HG03159 (cell line): Measurements from ENCODE around the gene CLEC16A.

ENCODE experiments used
- ATAC-seq: cut with Tn5 transposase; IDR thresholded peaks from one replicate; pipeline ENCODE4 v1.9.1; 2021; ENCODE audit warnings: mild to moderate bottlenecking, moderate library complexity; ENCODE audit not compliant: unreplicated experiment

Gene CLEC16A

DNA sequence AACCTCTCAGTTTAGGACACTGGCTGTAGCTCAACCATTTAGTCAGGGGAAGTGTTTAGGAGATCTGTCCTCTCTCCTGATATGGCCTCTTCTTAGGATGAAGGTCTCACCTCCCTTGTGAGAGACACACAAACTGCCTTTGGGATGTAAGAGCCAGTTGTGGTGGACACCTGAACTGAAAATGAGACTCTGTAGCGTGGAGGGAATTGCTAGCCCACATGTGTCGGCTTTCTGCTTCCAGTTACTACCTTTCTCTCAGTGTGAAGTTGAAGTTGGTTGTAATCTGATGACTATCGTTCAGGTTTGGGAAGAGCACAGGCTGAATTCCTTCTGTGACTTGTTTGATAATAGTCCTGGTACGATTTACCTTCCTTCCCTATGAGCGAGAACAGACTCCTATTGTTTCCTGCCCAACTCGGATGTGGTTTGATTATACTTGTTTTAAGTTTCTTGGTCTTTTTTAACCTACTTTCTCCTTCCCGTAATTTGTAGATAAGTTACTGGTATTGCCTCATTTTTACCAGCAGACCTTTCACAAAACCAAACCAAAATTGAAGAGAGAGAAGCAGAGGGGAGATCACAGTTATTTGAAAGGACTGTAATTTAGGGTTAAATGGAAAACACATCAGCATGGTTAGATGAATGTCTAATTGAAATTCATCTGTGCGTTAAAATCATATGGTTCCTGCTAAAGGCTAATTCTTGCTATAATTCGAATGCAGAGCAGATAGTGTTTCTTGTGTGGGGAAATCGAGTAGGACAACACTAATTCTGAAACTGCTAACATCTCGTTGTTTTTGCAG lies 43.2 kb downstream of the CLEC16A start:
- ATAC-seq: no peak

DNA sequence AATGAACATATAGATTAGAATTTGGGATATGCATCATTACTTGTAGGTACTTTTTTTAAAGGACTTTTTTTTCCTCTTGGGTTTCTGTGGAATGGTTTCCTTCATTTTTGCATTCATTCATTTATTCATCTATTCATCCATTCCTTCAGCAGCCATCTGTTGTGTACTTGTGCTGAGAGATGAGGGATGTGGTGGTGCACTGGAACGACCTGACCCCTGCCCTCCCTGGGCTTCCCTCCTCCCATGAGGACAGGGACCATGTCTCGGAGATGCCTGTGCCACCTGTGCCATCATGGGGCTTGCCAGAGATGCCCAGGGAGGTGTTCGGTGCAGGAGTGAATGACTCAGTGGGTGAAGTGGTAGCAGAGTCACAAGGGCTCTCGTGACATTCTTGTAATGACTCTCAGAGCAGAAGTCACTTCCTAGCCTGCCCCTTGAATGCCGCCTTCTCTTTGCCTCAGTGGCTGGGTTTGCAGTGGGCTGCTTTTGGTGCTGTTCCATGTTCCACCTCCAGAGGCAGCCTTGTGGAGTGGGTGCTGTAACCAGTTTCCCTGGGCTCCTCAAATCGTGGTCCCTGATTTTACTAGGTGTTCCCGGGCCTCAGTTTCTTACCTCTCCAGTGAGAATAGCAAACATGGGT lies 43.9 kb downstream of the CLEC16A start:
- no peak for ATAC-seq

DNA sequence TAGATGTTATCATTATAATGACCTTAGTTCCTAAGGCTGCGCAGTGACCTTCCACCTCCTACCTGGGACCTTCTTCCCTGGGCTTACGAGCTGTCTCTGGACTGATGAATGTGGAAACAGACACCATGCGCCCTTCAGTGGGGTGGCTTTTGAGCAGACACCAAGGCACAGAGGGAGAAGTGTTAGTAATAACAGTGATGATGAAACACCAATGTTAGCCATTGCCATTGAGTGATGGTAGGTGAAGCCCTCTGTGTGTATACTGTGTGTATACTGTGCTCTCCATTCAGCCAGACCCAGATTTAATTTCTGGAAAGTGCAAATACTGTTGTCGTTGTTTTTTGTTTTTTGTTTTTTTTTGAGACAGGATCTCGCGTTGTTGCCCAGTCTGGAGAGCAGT lies 44.5 kb downstream of the CLEC16A start:
- no peak for ATAC-seq

DNA sequence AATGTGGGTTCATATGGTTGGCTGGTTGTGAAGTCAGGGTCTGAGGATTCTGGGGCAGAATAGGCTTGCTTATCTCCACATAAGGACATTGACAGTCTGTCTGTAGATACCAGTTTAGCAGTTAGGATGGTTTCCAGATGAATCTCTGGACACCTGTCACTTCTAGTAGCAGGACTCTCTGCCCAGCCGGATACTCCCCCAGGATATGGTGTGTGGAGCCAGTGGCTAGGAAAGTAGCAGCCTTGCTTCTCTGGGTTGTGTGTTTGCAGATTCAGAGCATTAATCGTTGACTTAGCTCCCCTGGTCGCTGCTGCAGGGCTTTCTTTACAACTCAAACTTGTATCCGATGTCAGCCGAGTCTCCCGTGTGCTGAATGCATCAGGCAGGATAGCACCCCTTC lies 45.2 kb downstream of the CLEC16A start:
- no peak for ATAC-seq

DNA sequence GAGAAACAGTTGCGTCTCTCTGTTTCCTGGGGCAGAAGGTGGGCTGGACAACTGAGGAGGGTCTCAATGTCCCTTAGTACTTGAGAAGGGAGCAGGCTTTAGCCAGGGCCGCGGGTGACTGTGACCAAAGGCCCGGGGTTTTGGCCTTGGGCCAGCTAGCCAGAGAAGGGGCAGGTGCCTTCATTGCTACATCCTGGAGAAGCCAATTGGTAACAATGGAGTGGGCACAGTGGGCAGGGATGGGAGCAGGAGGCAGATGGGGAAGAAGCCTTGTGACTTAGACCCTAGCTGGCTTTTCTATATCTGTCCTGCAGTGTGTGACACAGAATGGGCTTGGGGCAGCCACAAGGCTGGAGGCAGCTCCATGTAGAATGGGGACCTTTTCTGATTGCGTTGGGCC lies 46.0 kb downstream of the CLEC16A start:
- no peak for ATAC-seq

DNA sequence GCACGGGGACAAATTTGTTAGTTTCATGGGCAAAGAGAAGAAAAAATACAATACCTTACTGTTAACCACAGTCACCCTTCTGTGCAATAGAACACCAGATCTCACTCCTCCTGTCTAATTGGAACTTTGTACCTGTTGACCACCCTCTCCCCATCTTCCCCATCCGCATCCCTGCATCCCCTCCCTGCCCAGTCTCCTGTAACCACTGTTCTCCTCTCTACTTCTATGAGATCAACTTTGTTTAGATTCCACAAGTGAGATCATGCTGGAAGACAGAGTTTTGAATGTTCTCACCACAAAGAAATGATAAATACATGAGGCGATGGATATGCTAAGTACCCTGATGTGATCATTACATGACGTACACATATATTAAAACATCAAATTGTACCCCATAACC lies 47.7 kb downstream of the CLEC16A start:
- no peak for ATAC-seq

DNA sequence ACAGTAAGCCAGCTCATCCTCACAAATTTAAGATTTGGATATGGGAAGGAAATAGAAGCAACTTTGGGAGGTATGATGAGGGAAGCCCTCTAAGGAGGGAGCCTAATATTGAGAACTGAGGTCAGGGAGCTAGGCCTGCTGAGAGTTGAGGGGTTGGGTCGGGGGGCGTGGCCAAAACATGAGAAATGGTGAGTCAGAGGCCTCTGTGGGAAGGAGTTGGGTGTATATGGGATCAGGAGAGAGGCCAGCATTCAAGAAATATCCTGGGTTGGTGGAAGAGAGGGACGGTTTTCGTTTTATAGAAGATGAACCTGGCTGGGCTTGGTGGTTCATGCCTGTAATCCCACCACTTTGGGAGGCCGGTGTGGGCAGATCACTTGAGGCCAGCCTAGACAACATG lies 48.4 kb downstream of the CLEC16A start:
- ATAC-seq: no peak

DNA sequence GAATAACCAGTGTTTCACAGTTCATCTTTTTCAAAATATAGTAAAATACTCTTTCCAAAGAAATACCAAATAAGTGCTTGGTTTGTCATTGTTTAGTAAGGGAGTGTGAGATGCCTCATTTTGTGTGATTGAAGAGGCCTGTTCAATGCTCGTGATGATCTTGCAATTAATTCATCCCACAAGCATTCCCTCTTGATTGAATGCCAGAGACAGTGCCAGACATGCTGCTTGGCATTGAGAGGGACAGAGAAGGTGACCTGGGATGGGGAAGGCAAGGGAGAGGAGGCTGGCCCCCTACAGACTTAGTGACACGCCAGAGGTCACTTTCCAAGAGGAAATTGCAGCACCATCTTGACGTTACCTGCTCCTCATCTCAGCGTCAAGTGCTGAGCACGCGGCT lies 49.3 kb downstream of the CLEC16A start:
- ATAC-seq: no peak

DNA sequence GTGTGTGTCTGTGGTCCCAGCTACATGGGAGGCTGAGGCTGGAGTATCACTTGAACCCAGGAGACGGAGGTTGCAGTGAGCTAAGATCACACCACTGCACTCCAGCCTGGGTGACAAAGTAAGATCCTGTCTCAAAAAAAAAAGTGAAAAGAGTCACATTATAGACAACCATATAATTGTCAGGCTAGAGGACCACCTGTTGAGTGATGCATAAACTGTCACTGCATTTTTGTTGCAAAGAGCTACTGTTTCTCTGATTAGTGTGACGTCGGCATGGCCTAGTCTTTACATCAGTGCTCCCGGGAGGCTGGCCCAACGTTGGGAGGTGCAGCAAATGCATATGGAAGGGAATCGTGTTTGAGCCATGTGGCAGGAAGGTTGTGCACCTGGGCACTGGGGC lies 50.2 kb downstream of the CLEC16A start:
- no peak for ATAC-seq

DNA sequence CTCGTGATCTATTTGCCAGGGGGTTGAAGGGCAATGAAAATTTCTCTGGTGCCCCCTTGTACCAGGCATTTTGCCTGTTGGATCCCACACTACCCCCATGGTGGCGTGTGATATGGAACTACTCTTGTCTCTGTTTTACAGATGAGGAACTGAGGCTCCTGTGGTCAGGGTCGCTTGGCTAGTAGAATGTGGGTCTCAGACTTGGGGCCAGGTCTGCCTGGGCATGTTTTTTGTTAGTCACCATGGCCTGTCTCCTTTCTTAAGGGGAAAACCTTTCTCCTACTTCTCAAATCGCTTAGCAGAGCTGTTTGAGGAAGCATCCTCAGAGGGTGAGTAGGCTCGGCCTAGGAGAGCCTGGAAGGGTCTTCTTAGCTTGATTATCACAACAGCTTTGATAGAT lies 51.2 kb downstream of the CLEC16A start:
- no peak for ATAC-seq

DNA sequence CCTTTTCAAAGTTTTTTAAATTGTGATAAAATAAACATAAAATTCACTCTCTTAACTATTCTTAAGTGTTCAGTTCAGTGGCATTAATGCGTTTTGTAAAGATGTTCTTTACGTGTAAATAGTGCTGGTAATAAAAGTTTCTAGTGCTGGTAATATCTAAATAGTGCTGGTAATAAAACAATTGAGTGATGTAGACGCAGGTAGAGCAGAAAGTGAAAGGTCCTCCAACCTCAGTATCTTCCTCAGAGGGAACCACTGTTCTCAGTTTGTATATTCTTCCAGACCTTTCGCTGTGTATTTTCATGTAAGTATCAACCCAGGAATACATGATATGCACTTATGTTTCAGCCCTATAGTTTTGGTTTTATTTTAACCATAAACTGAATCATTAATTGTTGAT lies 53.1 kb downstream of the CLEC16A start:
- ATAC-seq: no peak

DNA sequence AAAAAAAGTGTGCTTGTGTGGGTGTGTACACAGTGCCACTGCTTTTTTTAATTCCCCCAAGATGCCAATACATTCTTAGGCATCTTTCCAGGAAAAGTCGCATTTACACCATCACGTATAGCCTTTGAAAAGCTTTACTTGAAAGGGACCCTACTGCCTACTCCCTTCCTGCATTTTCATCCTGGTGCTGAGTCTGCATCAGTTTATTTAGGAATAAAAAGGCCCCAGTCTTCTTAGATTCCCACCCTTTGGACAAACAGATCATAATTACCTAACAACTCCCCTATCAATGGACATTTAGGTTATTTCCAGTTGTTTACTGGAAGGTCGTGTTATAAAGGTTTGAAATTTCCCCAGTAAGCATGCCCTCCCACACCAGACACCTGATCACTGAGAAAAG lies 54.9 kb downstream of the CLEC16A start:
- no peak for ATAC-seq

DNA sequence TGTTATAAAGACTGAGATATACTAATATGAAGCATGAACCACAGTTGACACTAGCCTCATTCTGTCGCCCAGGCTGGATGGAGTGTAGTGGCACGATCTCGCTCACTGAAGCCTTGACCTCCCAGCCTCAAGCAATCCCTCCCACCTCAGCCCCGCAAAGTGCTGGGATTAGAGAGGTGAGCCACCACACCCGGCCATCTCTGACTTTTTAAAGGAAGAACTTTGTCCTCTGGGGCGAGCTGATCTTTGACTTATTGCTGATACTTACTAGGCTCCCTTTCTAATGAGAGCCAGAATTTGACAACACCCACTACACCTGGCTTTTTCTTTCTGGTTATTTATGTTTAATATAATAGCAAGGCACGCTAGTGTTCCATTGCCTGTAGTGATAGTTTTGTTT lies 57.2 kb downstream of the CLEC16A start:
- no peak for ATAC-seq

DNA sequence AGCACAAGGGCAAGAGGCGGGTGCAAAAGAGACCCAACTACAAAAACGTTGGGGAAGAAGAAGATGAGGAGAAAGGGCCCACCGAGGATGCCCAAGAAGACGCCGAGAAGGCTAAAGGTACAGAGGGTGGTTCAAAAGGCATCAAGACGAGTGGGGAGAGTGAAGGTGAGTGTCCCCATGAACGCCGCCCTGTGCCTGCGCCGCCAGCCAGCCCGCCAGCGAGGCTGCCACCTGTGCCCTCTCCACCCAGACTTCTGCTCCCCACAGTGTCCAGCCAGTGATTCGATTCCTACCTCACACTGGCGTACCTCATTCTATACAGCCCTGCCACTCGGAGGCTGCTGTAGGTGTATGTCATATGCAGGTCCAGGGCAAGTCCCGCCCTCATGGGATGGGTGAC lies 58.8 kb downstream of the CLEC16A start:
- no peak for ATAC-seq

DNA sequence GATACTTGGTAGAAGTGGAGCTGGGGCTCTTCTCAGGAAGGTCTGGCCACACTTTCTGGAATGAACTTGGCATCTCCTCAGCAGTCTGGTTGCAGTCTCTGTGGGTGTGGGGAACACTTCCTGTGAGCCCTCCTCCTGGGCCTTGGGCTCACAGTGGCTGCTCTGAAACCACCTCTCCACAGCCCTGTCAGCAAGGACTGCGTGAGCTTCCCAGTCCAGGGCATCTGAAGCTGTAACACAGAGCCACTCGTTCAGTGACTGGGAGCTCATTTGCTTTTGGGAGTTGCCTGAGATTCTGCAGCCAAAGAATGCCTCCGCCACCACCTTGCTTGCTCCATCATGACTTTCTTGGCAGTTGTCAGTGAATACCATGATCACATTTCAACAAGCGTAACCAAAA lies 60.0 kb downstream of the CLEC16A start:
- ATAC-seq: no peak

DNA sequence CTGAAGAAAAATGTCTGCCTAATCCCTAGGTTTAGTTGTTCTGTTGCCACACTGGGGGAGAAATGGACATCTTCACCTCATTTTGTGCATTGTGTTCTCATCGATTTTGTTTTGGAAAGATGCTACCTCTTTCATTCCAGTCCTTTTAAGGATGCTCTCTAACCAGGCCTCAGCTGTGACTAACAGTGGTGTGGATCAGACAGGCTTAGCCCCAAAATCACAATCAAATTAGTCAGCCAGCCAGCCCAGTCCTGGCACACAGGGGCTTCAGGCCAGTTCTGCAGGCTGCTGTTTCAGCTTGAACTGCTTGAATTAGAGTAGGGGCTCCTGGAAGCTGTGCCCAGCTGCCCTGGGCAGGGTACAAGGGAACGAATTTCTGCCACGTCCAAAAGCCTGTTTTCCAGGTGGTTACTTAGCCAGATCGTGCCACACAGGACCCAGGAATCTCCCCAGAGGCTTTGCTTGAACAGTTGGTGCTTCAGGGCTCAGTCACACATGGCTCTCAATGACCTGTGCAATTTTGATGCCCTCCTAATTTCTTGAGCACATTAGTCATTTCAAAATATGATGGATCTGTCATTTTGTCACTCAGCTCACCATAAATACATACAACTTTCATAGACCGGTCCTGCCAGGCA lies 60.7 kb downstream of the CLEC16A start:
- ATAC-seq: no peak

DNA sequence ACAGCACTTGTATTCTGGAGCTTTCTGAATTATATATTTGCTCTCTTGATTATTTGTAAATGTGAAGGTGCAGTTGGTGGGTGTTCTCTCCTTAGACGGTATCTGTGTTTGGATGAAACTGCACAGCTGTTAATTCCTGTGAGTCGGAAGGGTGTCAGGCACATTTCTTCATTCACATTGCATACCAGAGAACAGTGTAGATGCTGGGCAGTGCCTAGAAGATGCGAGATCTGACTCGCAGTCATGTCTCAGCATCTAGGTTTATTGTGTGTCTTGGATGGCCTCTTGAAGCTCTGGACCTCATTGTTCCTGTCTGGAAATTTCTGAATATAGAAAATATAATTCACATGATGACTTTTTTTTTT lies 61.2 kb downstream of the CLEC16A start:
- no peak for ATAC-seq

DNA sequence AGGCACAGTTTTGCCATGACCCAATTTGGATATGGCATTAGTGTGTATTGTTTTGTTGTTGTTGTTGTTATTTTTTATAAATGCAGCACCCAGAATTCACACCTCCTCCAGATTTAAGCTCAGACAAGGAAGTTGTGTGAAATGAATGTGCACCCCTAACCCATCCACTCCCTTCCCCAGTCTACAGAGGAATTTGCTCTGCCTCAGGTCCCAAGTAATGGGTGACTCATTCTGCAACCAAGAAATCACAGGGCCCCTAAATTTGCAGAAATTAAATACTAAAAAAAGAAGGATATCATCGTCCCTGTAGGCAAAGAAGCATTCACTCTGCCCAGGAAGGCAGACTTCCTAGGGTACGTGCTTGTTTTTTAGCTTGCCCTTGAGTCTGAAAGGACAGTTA lies 62.3 kb downstream of the CLEC16A start:
- no peak for ATAC-seq

DNA sequence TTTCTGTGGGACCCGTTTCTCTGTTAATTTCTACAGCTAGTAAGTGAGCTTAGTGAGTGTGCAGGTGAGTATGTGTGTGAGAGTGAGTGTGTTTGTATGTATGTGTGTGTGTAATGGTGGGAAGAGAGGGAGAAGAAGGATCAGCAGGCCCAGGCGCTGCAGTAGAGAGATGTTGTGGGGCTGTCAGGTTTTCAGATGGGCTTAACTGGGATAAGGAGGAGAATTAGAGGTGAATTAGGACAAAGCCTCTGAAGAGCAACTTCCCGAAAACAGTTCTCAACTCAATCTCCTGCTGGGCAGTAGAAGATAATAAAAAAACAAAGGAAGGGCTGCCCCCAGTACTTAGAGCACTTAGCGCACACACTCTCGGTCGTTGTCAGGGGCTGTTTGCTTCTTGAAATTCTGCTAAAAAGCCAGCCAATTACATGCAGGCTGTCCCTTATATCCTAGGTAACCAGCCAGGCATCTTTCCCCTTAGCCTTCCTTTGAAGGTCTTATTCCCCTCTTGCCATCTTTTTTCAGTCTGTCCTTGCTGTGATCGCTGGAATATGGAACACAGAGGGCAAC lies 63.4 kb downstream of the CLEC16A start:
- no peak for ATAC-seq

DNA sequence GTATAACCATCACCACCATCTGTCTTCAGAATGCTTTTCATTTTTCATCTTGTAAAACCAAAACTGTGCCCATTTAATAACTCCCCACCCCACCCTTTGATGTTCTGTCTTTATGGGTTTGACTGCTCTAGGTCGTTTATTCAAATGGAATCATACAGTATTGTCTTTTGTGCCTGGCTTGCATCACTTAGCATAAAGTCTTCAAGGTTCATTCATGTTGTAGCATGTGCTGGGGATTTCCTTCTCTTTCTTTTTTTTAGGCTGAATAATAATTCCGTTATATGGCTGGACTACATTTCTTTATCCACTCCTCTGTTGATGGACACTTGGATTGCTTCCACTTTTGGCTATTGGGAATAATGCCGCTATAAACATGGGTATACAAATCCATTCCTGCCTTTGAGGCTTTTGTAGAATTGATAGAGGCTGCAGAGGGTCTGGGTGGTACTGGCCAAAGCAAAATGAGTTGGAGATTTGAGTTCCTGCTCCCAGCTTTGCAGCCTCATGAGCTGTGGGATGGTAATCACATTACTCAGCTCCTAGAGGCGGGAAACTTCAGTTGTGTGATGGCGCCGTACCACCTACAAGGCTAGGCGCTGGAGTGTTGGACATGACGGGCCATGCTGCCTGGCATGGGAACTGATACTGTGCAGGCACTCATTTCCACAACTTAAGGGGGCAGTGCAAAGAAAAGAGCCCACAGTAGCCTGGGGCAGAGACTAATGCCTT lies 64.8 kb downstream of the CLEC16A start:
- ATAC-seq: no peak

DNA sequence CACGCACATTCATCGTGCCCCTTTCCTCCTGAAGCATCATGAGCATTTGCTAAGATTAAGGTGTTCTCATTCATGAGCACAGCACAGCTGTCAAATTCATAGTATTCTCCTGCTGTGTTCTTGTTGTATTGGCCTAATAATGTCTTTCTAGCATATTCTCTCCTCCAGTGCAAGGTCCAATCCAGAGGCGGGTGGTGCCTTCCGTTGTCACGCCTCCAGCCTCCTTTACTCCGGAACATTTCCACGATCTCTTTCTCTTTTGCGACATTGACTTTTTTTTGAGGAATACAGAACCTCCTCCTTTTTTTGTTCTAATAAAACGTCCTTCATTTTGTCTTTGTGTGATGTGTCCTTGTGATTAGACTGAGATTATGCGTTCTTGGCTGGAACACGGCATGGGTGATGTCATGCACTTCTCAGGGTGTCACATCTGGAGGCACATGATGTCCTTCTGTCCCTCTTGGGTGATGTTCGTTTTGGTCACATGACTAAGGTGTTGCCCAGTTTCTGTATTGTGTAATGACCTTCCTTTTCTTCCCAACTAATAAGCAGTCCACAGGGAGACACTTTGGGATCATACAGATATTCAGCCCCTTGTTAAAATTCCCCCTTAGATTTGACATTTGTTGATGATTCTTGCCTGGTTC lies 66.3 kb downstream of the CLEC16A start:
- ATAC-seq: no peak
